H1 (cell line): ENCODE results near the gene CD248. TPM values are rescaled to one million over a fixed set of nuclear protein-coding genes. Genes with fewer than 3 reads are reported as not detected.

Experiments used
- CTCF ChIA-PET: fragments of 300-600 bp; sonication (Branson Sonifier 250); formaldehyde crosslinking; loops from one replicate; lab custom pipeline; 2021; ENCODE audit not compliant: partially characterized antibody; lab: Charles Lee
- POLR2A ChIA-PET: fragments of 300-600 bp; sonication (Branson Sonifier 250); formaldehyde crosslinking; loops from one replicate; lab custom pipeline; 2021; ENCODE audit warnings: inconsistent platforms; ENCODE audit not compliant: partially characterized antibody; lab: Charles Lee
- DNase-seq, 2 experiments: peaks; one replicate each; pipeline versions ENCODE4 v3.0.0 to v3.0.0-alpha.2; 2010 to 2022; ENCODE audit warnings: low spot score in 2 of 2, low read depth in 1 of 2, mixed read lengths in 1 of 2
- FAIRE-seq: peaks from 2 replicates; lab custom pipeline; 2011; peaks lifted over from hg19 to GRCh38; lab: Jason Lieb, UNC
- H2AFZ ChIP-seq: 2 replicates; pipeline ENCODE4 v1.8.1; 2012; ENCODE audit warnings: low read length, inconsistent platforms
- H2AK5ac ChIP-seq: 2 replicates; pipeline ENCODE4 v1.6.1; 2013; ENCODE audit warnings: low read depth, low read length
- H2BK120ac ChIP-seq: replicated peaks from 2 replicates; pipeline ENCODE3; 2013; ENCODE audit warnings: low read depth, low read length, inconsistent platforms
- H2BK12ac ChIP-seq: 2 replicates; pipeline ENCODE4 v1.6.1; 2013; ENCODE audit warnings: low read depth, low read length
- H2BK15ac ChIP-seq: 2 replicates; pipeline ENCODE4 v1.6.1; 2013; ENCODE audit warnings: low read length
- H2BK20ac ChIP-seq: 2 replicates; pipeline ENCODE4 v1.6.1; 2013; ENCODE audit warnings: low read length
- H2BK5ac ChIP-seq: 2 replicates; pipeline ENCODE4 v1.6.1; 2013; ENCODE audit warnings: low read depth, low read length
- H3K14ac ChIP-seq: 2 replicates; pipeline ENCODE4 v1.6.1; 2013; ENCODE audit warnings: inconsistent platforms; ENCODE audit not compliant: insufficient read length
- H3K18ac ChIP-seq: 2 replicates; pipeline ENCODE4 v1.6.1; 2013; ENCODE audit warnings: low read length; ENCODE audit errors: extremely low read depth
- H3K23ac ChIP-seq: 2 replicates; pipeline ENCODE4 v1.6.1; 2013; ENCODE audit warnings: inconsistent platforms; ENCODE audit not compliant: insufficient read length
- H3K23me2 ChIP-seq: 2 replicates; pipeline ENCODE4 v1.6.1; 2013; ENCODE audit warnings: low read depth, low read length
- H3K27ac ChIP-seq: 2 replicates; pipeline ENCODE4 v1.6.1; 2011; ENCODE audit warnings: low read depth, low read length, inconsistent platforms
- H3K27me3 ChIP-seq, 4 experiments: replicated peaks in 1 of 4; 1 replicate in 1 of 4; 2 replicates in 3 of 4; pipeline versions ENCODE4 v1.6.1 to v1.8.1; 2011 to 2013; ENCODE audit warnings: low read length in 3 of 4, mild to moderate bottlenecking in 3 of 4, inconsistent platforms in 2 of 4, mixed read lengths in 2 of 4, moderate library complexity in 1 of 4; ENCODE audit not compliant: control insufficient read depth in 3 of 4, insufficient read depth in 3 of 4; ENCODE audit errors: extremely low read depth in 1 of 4
- H3K36me3 ChIP-seq, 4 experiments: 2 replicates each; pipeline versions ENCODE4 v1.6.1 to v1.8.1; 2011 to 2013; ENCODE audit warnings: mild to moderate bottlenecking in 4 of 4, low read length in 3 of 4, moderate library complexity in 2 of 4, control low read depth in 1 of 4, inconsistent platforms in 1 of 4; ENCODE audit not compliant: insufficient read depth in 4 of 4, control insufficient read depth in 2 of 4
- H3K4ac ChIP-seq: replicated peaks from 2 replicates; pipeline ENCODE3; 2013; ENCODE audit warnings: low read length, low read depth, mixed read lengths, inconsistent platforms; ENCODE audit not compliant: insufficient read length
- H3K4me1 ChIP-seq, 4 experiments: replicated peaks in 1 of 4; 1 replicate in 1 of 4; 2 replicates in 3 of 4; pipeline versions ENCODE4 v1.6.1 to v1.8.1; 2011 to 2013; ENCODE audit warnings: low read length in 3 of 4, inconsistent platforms in 2 of 4, mixed read lengths in 1 of 4; ENCODE audit not compliant: insufficient read depth in 4 of 4, control insufficient read depth in 3 of 4
- H3K4me2 ChIP-seq, 2 experiments: 2 replicates each; pipeline versions ENCODE4 v1.6.1 to v1.8.1; 2011 to 2013; ENCODE audit warnings: low read depth in 2 of 2, low read length in 2 of 2, control low read depth in 1 of 2, inconsistent platforms in 1 of 2, mild to moderate bottlenecking in 1 of 2; ENCODE audit not compliant: insufficient read depth in 1 of 2
- H3K4me3 ChIP-seq, 4 experiments: fragments of 200-600, 300-600 bp in 1 of 4; sonication (generic), shearing (Covaris generic), sonication (Bioruptor Twin) in 1 of 4; 2 replicates each; pipeline versions ENCODE4 v1.5.1 to v1.8.1; 2011 to 2016; ENCODE audit warnings: low read length in 4 of 4, low read depth in 3 of 4, control low read depth in 2 of 4, inconsistent platforms in 2 of 4, mild to moderate bottlenecking in 2 of 4, mixed read lengths in 1 of 4, moderate library complexity in 1 of 4; ENCODE audit not compliant: insufficient read depth in 2 of 4; ENCODE audit errors: extremely low read depth in 1 of 4
- H3K56ac ChIP-seq: replicated peaks from 2 replicates; pipeline ENCODE3; 2013; ENCODE audit warnings: low read depth, mild to moderate bottlenecking, mixed read lengths, low read length, inconsistent platforms; ENCODE audit not compliant: insufficient read length
- H3K79me1 ChIP-seq: 2 replicates; pipeline ENCODE4 v1.6.1; 2013; ENCODE audit warnings: low read depth, low read length, control low read depth
- H3K79me2 ChIP-seq, 2 experiments: 2 replicates each; pipeline versions ENCODE4 v1.6.1 to v1.8.1; 2012 to 2013; ENCODE audit warnings: low read length in 2 of 2, mild to moderate bottlenecking in 2 of 2, inconsistent platforms in 1 of 2; ENCODE audit not compliant: insufficient read depth in 2 of 2, control insufficient read depth in 1 of 2
- H3K9ac ChIP-seq, 4 experiments: replicated peaks in 1 of 4; 1 replicate in 1 of 4; 2 replicates in 3 of 4; pipeline versions ENCODE4 v1.6.1 to v1.8.1; 2011 to 2013; ENCODE audit warnings: low read depth in 3 of 4, low read length in 3 of 4, control low read depth in 2 of 4, mild to moderate bottlenecking in 2 of 4, moderate library complexity in 2 of 4, inconsistent platforms in 1 of 4; ENCODE audit errors: extremely low read depth in 1 of 4
- H3K9me3 ChIP-seq, 2 experiments: 2 replicates each; pipeline versions ENCODE4 v1.6.1 to v1.8.1; 2012 to 2013; ENCODE audit warnings: mild to moderate bottlenecking in 2 of 2, moderate library complexity in 2 of 2, control low read depth in 1 of 2, inconsistent platforms in 1 of 2, low read depth in 1 of 2, low read length in 1 of 2, mixed read lengths in 1 of 2; ENCODE audit not compliant: insufficient read depth in 2 of 2
- H4K20me1 ChIP-seq, 2 experiments: replicated peaks in 1 of 2; 2 replicates each; pipeline versions ENCODE3 to v1.8.1; 2011 to 2013; ENCODE audit warnings: inconsistent platforms in 2 of 2, low read length in 2 of 2, mild to moderate bottlenecking in 1 of 2; ENCODE audit not compliant: insufficient read depth in 2 of 2, control insufficient read depth in 1 of 2
- H4K5ac ChIP-seq: 2 replicates; pipeline ENCODE4 v1.6.1; 2013; ENCODE audit warnings: low read length, low read depth, mixed read lengths, inconsistent platforms; ENCODE audit not compliant: insufficient read length
- H4K8ac ChIP-seq: 2 replicates; pipeline ENCODE4 v1.8.0; 2013; ENCODE audit warnings: mild to moderate bottlenecking, moderate library complexity, low read length, inconsistent platforms; ENCODE audit not compliant: insufficient read depth; ENCODE audit errors: extremely low read depth
- H4K91ac ChIP-seq: replicated peaks from 2 replicates; pipeline ENCODE3; 2013; ENCODE audit warnings: low read length, mixed read lengths, inconsistent platforms; ENCODE audit not compliant: insufficient read length
- ATF2 ChIP-seq: IDR thresholded peaks from 2 replicates; pipeline ENCODE4 v1.6.1; 2012; ENCODE audit warnings: low read length, inconsistent platforms
- CHD1 ChIP-seq: IDR thresholded peaks from 2 replicates; pipeline ENCODE4 v1.6.1; 2012; ENCODE audit warnings: low read depth, low read length, improper control_type of control experiment
- KDM5A ChIP-seq: fragments of 200-600 bp; IDR thresholded peaks from 2 replicates; pipeline ENCODE4 v1.7.1; 2012; ENCODE audit warnings: mild to moderate bottlenecking, low read length, inconsistent platforms, mixed read lengths
- SRF ChIP-seq: IDR thresholded peaks from 2 replicates; pipeline ENCODE4 v1.6.1; 2011; ENCODE audit warnings: mild to moderate bottlenecking, low read depth, low read length, moderate library complexity
- SUZ12 ChIP-seq: fragments of 200-600 bp; sonication (generic); IDR thresholded peaks from 2 replicates; pipeline ENCODE4 v1.6.1; 2012; ENCODE audit warnings: mild to moderate bottlenecking, inconsistent platforms, low read length, moderate library complexity, mixed read lengths
- WGBS, 2 experiments: shearing (Covaris generic) in 1 of 2; methylation state at CpG; one replicate each; pipeline versions ENCODE4 v1.1.6 to v1.1.7; 2013 to 2015; ENCODE audit warnings: low lambda C conversion rate in 2 of 2, mixed read lengths in 2 of 2, inconsistent platforms in 1 of 2, low coverage in 1 of 2, missing lambda C conversion rate in 1 of 2; ENCODE audit not compliant: insufficient replicate concordance in 2 of 2, insufficient coverage in 1 of 2, insufficient read length in 1 of 2; ENCODE audit errors: extremely low coverage in 1 of 2, missing lambda C conversion rate in 1 of 2; 5-methylcytosine and 5-hydroxymethylcytosine counted together
- polyA plus RNA-seq, 7 experiments: library from polyadenylated mRNA; depleted of rRNA in 3 of 7; stranded (reverse) in 5 of 7; unstranded in 2 of 7; fragments of >200 nt in 5 of 7; fragments of 200-250 nt in 2 of 7; gene quantifications; 1 replicate in 5 of 7; 2 replicates in 1 of 7; 4 replicates in 1 of 7; pipeline versions ENCODE4 v1.2.1 to v1.2.3, GENCODE V29; 2011 to 2013; ENCODE audit warnings: missing spikeins in 2 of 7, mixed read lengths in 2 of 7
- total RNA-seq: library from RNA; stranded (reverse); fragmentation: NEBNext Ultra II Directional; extraction: Animal tissue kit (Norgen Biotek cat#: 25700); gene quantifications from 2 replicates; pipeline ENCODE4 v1.2.1, GENCODE V29; 2021

CD248 gene
- total and polyA plus RNA-seq, 2 of the 8 experiments (the other 6 are each of a cell fraction or from before 2014, with no cell fraction given) = 2.7 to 3.9 TPM

- Histone ChIP-seq H3K56ac (no peak overlapping the region), H3K79me2 (no peaks in the 10 kb centered on the region), H2BK120ac (peak overlapping the region; percentile 33), H2BK20ac (peak overlapping the region; percentile 82; the same call in 1 of the 2 replicates), H3K9me3 (no peaks in the 10 kb centered on the region), H3K14ac (no peak overlapping the region), H4K8ac (no peak overlapping the region; the same call in 1 of the 2 replicates), H2BK12ac (peak overlapping the region; percentile 99), H3K4me1 (peaks cover 5 to 13% (median 8%) of the 10 kb centered on the region in 4 experiments; a peak in 6 of 7 replicates), H3K27ac (no peak overlapping the region), H2AK5ac (peak overlapping the region; percentile 69), H2BK5ac (peak overlapping the region; percentile 75; the same call in 1 of the 2 replicates), H3K4me2 (no peak overlapping the region), H3K23ac (no peak overlapping the region), H4K91ac (peak overlapping the region; percentile 82), H3K27me3 (peaks cover 0 to 7% (median 5%) of the 10 kb centered on the region in 4 experiments; a peak in 2 of 7 replicates), H2BK15ac (peak overlapping the region; percentile 100), H3K18ac (peak overlapping the region; percentile 19; the same call in 1 of the 2 replicates), H2AFZ (no peak overlapping the region), H4K5ac (no peak overlapping the region), H3K36me3 (no peaks in the 10 kb centered on the region), H3K79me1 (no peaks in the 10 kb centered on the region), H3K4ac (peak overlapping the region; percentile 69), H3K9ac (peak overlapping the region in 1 of 4 experiments; percentile 6; a peak in 1 of 7 replicates), H3K4me3 (no peak overlapping the region), H3K23me2 (peaks cover 2% of the 10 kb centered on the region; the same call in 1 of the 2 replicates), H4K20me1 (no peaks in the 10 kb centered on the region)
- no peak for TF ChIP-seq SRF
- no peak for TF ChIP-seq KDM5A
- TF ChIP-seq CHD1 = no peak
- TF ChIP-seq SUZ12 = no peak
- no peak for TF ChIP-seq ATF2
- CTCF ChIA-PET = interaction anchor here (1.0 to 4.0 kb wide), 4 partner anchors 9 to 15 kb away, joined by 3 to 73 read pairs (median 11); partner anchors contain the start of genes CD248 and RIN1
- DNase-seq (peak in 1 of 2 experiments; percentile 50), FAIRE-seq (no peak)
- WGBS, 2 experiments = 92% methylated on average over 10 of the region's 10 CpGs; no CpG with 5 or more reads in 1 of the 2 experiments
- POLR2A ChIA-PET = interaction anchor here (0.6 to 1.8 kb wide), 3 partner anchors 10 to 26 kb away, joined by 3 to 10 read pairs (median 10); partner anchors contain the start of gene CD248
Observed at GRCh38 chr11:66327171-66328030, 10.6 kb upstream of the CD248 start.
